GM19452 (cell line): ENCODE results near the gene AMER2.

Source experiments
- ATAC-seq: cut with Tn5 transposase; IDR thresholded peaks from one replicate; pipeline ENCODE4 v1.9.1; 2021; ENCODE audit not compliant: unreplicated experiment

AMER2 gene

GRCh38 chr13:25157681-25158080 lies 14.4 kb downstream of the AMER2 start:
- no peak for ATAC-seq

GRCh38 chr13:25153736-25154135 lies 18.4 kb downstream of the AMER2 start:
- no peak for ATAC-seq

- no peak for ATAC-seq
Measured at GRCh38 chr13:25151626-25152195, 20.4 kb downstream of the AMER2 start.

GRCh38 chr13:25149711-25150110 lies 22.4 kb downstream of the AMER2 start:
- ATAC-seq, result no peak

- no peak for ATAC-seq
Measured at GRCh38 chr13:25148402-25148771, 23.7 kb downstream of the AMER2 start.

GRCh38 chr13:25147638-25148401 lies 24.3 kb downstream of the AMER2 start:
- ATAC-seq, result no peak

- ATAC-seq, result no peak
Measured at GRCh38 chr13:25143706-25144105, 28.4 kb downstream of the AMER2 start.

- ATAC-seq, result no peak
Measured at GRCh38 chr13:25141042-25141441, 31.0 kb downstream of the AMER2 start.

GRCh38 chr13:25137788-25138115 lies 34.3 kb downstream of the AMER2 start:
- ATAC-seq, result no peak

GRCh38 chr13:25136880-25137787 lies 35.0 kb downstream of the AMER2 start:
- ATAC-seq, result no peak

- ATAC-seq, result no peak
Measured at GRCh38 chr13:25135896-25136295, 36.2 kb downstream of the AMER2 start.

- no peak for ATAC-seq
Measured at GRCh38 chr13:25132751-25133390, 39.2 kb downstream of the AMER2 start.

- no peak for ATAC-seq
Measured at GRCh38 chr13:25131881-25132420, 40.1 kb downstream of the AMER2 start.

- ATAC-seq, result no peak
Measured at GRCh38 chr13:25130944-25131343, 41.1 kb downstream of the AMER2 start.

GRCh38 chr13:25118378-25118905 lies 53.6 kb downstream of the AMER2 start:
- no peak for ATAC-seq

GRCh38 chr13:25117312-25117711 lies 54.8 kb downstream of the AMER2 start:
- no peak for ATAC-seq

GRCh38 chr13:25116044-25116443 lies 56.0 kb downstream of the AMER2 start:
- ATAC-seq, result no peak

GRCh38 chr13:25114220-25114619 lies 57.9 kb downstream of the AMER2 start:
- peak; percentile 77 for ATAC-seq

- no peak for ATAC-seq
Measured at GRCh38 chr13:25112695-25113255, 59.3 kb downstream of the AMER2 start.
